Testis (tissue), 3 donors: ENCODE measurements around the gene GSX1. TPM values are rescaled to one million over a fixed set of nuclear protein-coding genes. Genes with fewer than 3 reads are reported as not detected.

Experiments used
- DNase-seq: peaks from one replicate; pipeline ENCODE4 v3.0.0-alpha.2; 2019
- H3K27ac ChIP-seq, 2 donors: fragments of 200-600 bp; sonication (generic); one replicate each; pipeline ENCODE4 v1.5.1; 2019
- H3K27me3 ChIP-seq: fragments of 200-600 bp; sonication (generic); one replicate; pipeline ENCODE4 v1.5.1; 2019
- H3K36me3 ChIP-seq: fragments of 200-600 bp; sonication (generic); one replicate; pipeline ENCODE4 v1.5.1; 2017; ENCODE audit warnings: low read depth; ENCODE audit errors: missing control alignments
- H3K4me1 ChIP-seq: fragments of 200-600 bp; sonication (generic); one replicate; pipeline ENCODE4 v1.5.1; 2019
- H3K4me3 ChIP-seq, 2 donors: fragments of 200-600 bp; sonication (generic); one replicate each; pipeline ENCODE4 v1.5.1; 2017 to 2019
- H3K9me3 ChIP-seq: fragments of 200-600 bp; sonication (generic); one replicate; pipeline ENCODE4 v1.5.1; 2017
- CTCF ChIP-seq, 3 experiments: fragments of 450-650 bp in 2 of 3; fragments of 200-600 bp in 1 of 3; sonication (generic) in 1 of 3; IDR thresholded peaks; one replicate each; pipeline ENCODE4 v1.5.1; 2016 to 2019; ENCODE audit warnings: antibody characterized with exemption in 3 of 3, mild to moderate bottlenecking in 2 of 3, moderate library complexity in 1 of 3
- POLR2A ChIP-seq: fragments of 450-650 bp; IDR thresholded peaks from one replicate; pipeline ENCODE4 v1.6.1; 2017; ENCODE audit warnings: antibody characterized with exemption, mild to moderate bottlenecking, moderate library complexity
- WGBS, 2 donors: methylation state at CpG; one replicate each; pipeline ENCODE4 v1.1.5; 2018; 5-methylcytosine and 5-hydroxymethylcytosine counted together
- intact Hi-C: fragments of 100-400 bp; cut with DNase I; formaldehyde crosslinking; loops from one replicate; pipeline ENCODE4 v1.15.1; 2023; ENCODE audit warnings: low total_unique reads
- polyA plus RNA-seq: library from polyadenylated mRNA; stranded (reverse); fragments of 350-450 nt; fragmentation: Illumina TruSeq; extraction: RNeasy Lipid Tissue Mini Kit (QIAGEN cat#74804); gene quantifications from one replicate; pipeline ENCODE4 v1.2.3, GENCODE V29; 2014; ENCODE audit warnings: low read depth, low replicate concordance; ENCODE audit not compliant: insufficient read depth
- small RNA-seq, 2 donors: library from RNA; depleted of rRNA; stranded (forward); fragments of <200 nt; gene quantifications; one replicate each; pipeline ENCODE3, GENCODE V24; 2016
- total RNA-seq, 2 donors: library from RNA; depleted of rRNA; stranded (reverse); fragments of >200 nt; gene quantifications; one replicate each; pipeline ENCODE4 v1.2.3, GENCODE V29; 2016

GSX1 gene
- total and polyA plus RNA-seq, 3 donors from 2014 or later: not detected

DNA sequence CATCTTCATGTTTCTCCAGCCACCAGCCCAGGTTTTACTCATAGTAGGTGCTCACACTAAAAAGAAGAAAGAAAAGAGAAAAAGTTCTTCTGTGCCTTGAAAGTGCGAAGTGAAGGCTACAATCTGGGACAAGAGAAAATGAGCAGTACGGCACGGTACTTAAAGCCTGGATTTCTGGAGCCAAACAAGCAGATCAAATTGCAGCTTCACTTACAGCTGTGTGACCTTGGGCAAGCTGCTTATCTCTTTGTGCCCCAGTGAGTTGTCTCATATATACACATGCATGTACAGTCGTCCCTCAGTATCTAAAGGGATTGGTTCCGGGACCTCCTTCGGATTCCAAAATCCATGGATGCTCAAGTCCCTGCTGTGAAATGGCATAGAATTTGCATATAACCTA lies 41.8 kb downstream of the GSX1 start:
- Histone ChIP-seq H3K27ac (no peak overlapping the region), H3K36me3 (no peaks in the 10 kb centered on the region), H3K4me3 (no peak overlapping the region), H3K4me1 (no peaks in the 10 kb centered on the region), H3K9me3 (no peaks in the 10 kb centered on the region), H3K27me3 (no peaks in the 10 kb centered on the region)
- no peak for TF ChIP-seq CTCF (IDR thresholded peaks at IDR 0.05)
- TF ChIP-seq POLR2A: no peak
- 38 to 42% methylated on average over 6 of the region's 6 CpGs for WGBS, 2 donors
- DNase-seq: no peak
- intact Hi-C loops: no loop called here

- 88 to 89% methylated on average over 3 of the region's 3 CpGs for WGBS, 2 donors
- intact Hi-C loops: no loop called here
- Histone ChIP-seq H3K9me3 (no peaks in the 10 kb centered on the region), H3K36me3 (no peaks in the 10 kb centered on the region), H3K27me3 (no peaks in the 10 kb centered on the region), H3K4me3 (no peak overlapping the region), H3K4me1 (no peaks in the 10 kb centered on the region), H3K27ac (no peak overlapping the region)
- TF ChIP-seq POLR2A (no peak), CTCF (IDR thresholded peaks at IDR 0.05) (no peak)
- no peak for DNase-seq
Measured at GRCh38 chr13:27835799-27836198, 43.5 kb downstream of the GSX1 start.

GRCh38 chr13:27839809-27840467 lies 47.7 kb downstream of the GSX1 start:
- no peaks in the 10 kb centered on the region for H3K27me3 ChIP-seq
- WGBS, 2 donors: 73 to 77% methylated on average over 8 of the region's 8 CpGs
- TF ChIP-seq POLR2A (no peak), CTCF (IDR thresholded peaks at IDR 0.05) (no peak)
- H3K4me3 ChIP-seq: no peak overlapping the region
- H3K27ac ChIP-seq: no peak overlapping the region
- intact Hi-C loops: no loop called here
- no peaks in the 10 kb centered on the region for H3K36me3 ChIP-seq
- no peaks in the 10 kb centered on the region for H3K9me3 ChIP-seq
- no peak for DNase-seq
- no peaks in the 10 kb centered on the region for H3K4me1 ChIP-seq

DNA sequence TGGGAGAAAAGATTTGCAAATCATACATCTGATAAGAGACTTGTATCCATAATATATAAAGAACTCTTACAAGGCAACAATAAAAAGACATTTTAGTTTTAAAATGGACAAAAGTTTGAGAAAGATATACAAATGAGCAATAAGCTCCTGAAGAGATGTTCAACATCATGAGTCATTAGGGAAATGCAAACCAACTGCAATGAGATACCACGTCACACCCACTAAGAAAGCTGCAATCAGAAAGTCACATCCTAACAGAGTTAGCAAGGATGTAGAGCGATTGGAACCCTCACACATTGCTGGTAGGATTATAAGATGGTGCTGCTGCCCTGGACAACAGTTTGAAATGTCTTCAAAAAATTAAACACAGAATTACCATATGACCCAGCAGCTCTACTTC lies 50.3 kb downstream of the GSX1 start:
- Histone ChIP-seq H3K27ac (no peak overlapping the region), H3K9me3 (no peaks in the 10 kb centered on the region), H3K4me3 (no peak overlapping the region), H3K4me1 (no peaks in the 10 kb centered on the region), H3K27me3 (no peaks in the 10 kb centered on the region), H3K36me3 (no peaks in the 10 kb centered on the region)
- DNase-seq: no peak
- WGBS, 2 donors: 88 to 89% methylated on average over 2 of the region's 2 CpGs
- intact Hi-C loops: no loop called here
- TF ChIP-seq POLR2A: no peak
- no peak for TF ChIP-seq CTCF (IDR thresholded peaks at IDR 0.05)

Small RNA genes within 50 kb of the gene (small RNA-seq; reads per million reads assigned to genes)
- gene RNU6-73P: 0 reads per million in 2 donors

Other genes starting within 250 kb of the GSX1 start
- gene LNX2, start 172.0 kb upstream of the GSX1 start, total RNA-seq: 10 to 100 TPM; 34.6 to 39.6 TPM
- 22.5 TPM for gene LNX2, start 172.0 kb upstream of the GSX1 start, polyA plus RNA-seq
- 100 to 1,000 TPM; 126 to 136 TPM for gene POLR1D, start 170.6 kb upstream of the GSX1 start, total RNA-seq
- 180 TPM for gene POLR1D, start 170.6 kb upstream of the GSX1 start, polyA plus RNA-seq
- gene PDX1, start 127.5 kb downstream of the GSX1 start, total RNA-seq: under 1 TPM; 0.12 to 0.24 TPM
- not detected for gene PDX1, start 127.5 kb downstream of the GSX1 start, polyA plus RNA-seq
- under 1 TPM; 0.06 to 0.08 TPM for gene CDX2, start 176.8 kb downstream of the GSX1 start, total RNA-seq
- gene CDX2, start 176.8 kb downstream of the GSX1 start, polyA plus RNA-seq: not detected
- gene URAD, start 196.2 kb downstream of the GSX1 start, total RNA-seq: 1 to 10 TPM in 1 of 2 donors, under 1 TPM in 1; 0.87 to 1.6 TPM
- gene URAD, start 196.2 kb downstream of the GSX1 start, polyA plus RNA-seq: not detected